GM12874 (cell line): ENCODE results near the gene STK35.

Source experiments
- CTCF ChIP-seq: IDR thresholded peaks from 2 replicates; pipeline ENCODE4 v1.5.1; 2011; ENCODE audit warnings: low read depth, mild to moderate bottlenecking, control low read depth, low read length, moderate library complexity; ENCODE audit not compliant: insufficient read depth

Gene STK35

GRCh38 chr20:2171266-2171790 is 69.7 kb downstream of the STK35 start:
- TF ChIP-seq CTCF: no peak

- TF ChIP-seq CTCF: peak; percentile 89
Observed at GRCh38 chr20:2172305-2173175, 70.9 kb downstream of the STK35 start.

- no peak for TF ChIP-seq CTCF
Observed at GRCh38 chr20:2173186-2173585, 71.6 kb downstream of the STK35 start.

GRCh38 chr20:2174067-2174466 is 72.4 kb downstream of the STK35 start:
- no peak for TF ChIP-seq CTCF

GRCh38 chr20:2176946-2177345 is 75.3 kb downstream of the STK35 start:
- no peak for TF ChIP-seq CTCF

GRCh38 chr20:2178318-2179232 is 76.9 kb downstream of the STK35 start:
- TF ChIP-seq CTCF: no peak

GRCh38 chr20:2179233-2179580 is 77.6 kb downstream of the STK35 start:
- TF ChIP-seq CTCF: no peak
